Measurements from ENCODE around the gene SIK3.

The SIK3 gene

DNA sequence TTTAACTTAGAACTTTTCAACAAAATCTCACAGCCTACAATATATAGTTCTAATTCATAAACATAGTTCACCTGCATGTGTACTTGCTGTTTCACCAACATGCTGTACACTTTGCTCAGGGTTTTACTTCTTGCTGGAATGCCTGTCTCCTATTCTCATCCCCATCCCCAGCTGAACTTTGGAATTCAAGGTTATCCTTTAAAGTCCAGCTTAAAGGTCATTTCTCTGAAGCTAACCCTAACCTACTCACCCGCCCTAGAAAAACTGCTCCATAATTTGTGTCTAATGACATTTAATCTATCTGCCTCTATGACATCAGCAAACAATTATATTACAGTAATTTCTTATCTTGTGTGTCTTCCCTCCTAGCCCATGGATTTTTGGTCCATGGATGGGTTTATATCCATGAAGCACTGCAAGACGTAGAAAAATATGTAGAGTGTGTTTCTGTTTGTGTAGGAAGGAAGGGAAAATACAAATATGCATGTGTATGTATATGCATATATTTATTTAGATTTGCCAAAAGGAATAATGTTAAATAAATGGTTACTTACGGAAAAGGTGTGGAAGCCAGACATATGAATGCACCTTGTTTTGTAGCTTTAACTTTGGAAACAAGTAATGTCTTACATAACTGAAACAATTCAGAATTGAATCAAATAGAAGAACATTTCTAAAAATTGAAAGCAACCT lies 161.3 kb downstream of the SIK3 start:
- no peak for FAIRE-seq
- no peak for DNase-seq (ENCODE audit: insufficient read length, low spot score)

DNA sequence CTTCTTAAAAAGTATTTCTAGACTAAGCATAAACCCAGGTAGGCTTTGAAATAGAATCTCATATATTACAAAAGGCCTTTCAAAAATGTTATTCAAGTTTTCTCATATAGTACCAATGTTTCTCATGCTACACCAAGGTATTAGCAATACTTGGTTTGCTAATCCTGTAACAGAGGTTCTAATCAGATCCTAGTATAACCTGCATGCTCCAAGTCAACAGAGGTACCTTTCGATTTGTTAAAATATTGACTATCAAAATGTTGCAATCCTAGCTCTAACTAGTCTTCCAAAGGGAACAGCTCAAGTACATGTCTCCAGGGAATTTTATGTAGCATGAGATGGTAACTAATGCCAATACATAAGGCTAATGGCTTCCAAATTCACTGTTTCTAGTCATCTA lies 162.7 kb downstream of the SIK3 start:
- FAIRE-seq = no peak
- DNase-seq (ENCODE audit: insufficient read length, low spot score) = no peak

DNA sequence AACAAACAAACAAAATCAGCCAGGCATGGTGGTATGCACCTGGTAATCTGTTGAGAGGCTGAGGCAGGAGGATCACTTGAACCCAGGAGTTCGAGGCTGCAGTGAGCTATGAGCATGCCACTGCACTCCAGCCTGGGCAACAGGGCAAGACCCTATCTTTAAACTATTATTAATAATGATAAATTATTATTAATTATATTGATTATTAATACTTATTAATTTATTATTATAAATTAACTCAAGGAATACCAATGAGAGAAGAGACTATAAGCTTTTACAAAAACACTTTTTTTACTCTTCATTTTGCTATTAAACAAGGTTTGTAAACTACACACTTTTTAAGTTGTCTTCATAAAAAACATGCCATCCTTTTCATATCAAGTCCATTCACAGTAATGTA lies 163.1 kb downstream of the SIK3 start:
- DNase-seq (ENCODE audit: insufficient read length, low spot score) (no peak), FAIRE-seq (no peak)

DNA sequence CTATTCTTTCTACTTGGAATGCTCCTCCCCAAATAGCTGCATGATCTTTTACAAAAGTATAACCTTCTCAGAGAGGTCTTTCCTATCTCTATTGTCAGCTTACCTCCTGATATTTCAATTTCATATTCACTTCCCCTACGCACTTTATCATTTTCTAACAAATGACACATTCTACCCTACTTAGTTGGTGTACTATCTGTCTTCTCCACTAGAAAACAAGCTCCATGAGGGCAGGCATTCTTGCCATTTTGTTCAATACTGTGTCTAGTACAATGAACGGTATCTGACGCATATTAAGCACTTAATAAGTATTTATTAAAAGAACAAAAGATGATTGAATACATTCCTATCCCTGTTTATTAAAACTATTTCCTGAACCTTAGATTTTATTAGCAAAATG lies 164.3 kb downstream of the SIK3 start:
- DNase-seq (ENCODE audit: insufficient read length, low spot score) = no peak
- FAIRE-seq = peak; percentile 64

DNA sequence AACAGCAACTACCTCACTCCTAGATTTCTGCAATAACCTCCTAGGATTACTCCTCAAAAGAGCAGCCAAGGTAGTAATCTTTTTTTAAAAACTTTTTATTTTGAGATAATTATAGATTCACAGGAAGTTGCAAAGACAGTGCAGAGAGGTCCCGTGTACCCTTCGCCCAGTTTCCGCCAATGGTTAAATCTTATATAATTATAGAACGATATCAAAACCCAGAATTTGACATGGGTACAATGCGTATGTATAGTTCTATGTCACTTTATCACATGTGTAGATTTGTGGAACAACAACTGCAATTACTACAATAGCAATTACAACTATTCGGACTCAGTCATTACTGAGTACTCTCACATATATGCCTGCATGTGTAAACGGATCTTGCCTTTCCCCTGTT lies 166.0 kb downstream of the SIK3 start:
- DNase-seq (ENCODE audit: insufficient read length, low spot score) = no peak

GRCh38 chr11:116931206-116931953 lies 166.8 kb downstream of the SIK3 start:
- DNase-seq (ENCODE audit: insufficient read length, low spot score) = no peak
- FAIRE-seq = peak; percentile 89

More for the DNA sequence above, 166.0 kb downstream of the SIK3 start:
- FAIRE-seq = no peak

DNA sequence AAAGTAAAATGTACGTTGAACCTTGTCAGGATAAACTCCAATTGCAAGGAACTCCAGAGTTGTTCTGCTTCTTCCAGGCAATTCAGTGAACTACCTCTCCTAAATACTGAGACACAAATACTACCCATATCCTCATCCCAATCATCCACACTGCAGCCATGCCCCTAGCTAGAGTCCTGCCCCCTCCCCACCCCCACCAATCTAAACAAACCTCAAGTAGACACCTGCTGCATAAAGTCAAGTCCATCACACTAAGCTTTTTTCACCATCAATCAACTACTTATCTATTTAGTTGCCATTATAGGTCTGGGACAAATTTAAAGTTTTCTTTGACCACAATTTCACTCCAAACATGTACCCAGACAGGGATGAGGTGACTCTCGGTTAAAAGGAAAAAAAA lies 167.6 kb downstream of the SIK3 start:
- DNase-seq (ENCODE audit: insufficient read length, low spot score) = no peak
- peak; percentile 39 for FAIRE-seq

DNA sequence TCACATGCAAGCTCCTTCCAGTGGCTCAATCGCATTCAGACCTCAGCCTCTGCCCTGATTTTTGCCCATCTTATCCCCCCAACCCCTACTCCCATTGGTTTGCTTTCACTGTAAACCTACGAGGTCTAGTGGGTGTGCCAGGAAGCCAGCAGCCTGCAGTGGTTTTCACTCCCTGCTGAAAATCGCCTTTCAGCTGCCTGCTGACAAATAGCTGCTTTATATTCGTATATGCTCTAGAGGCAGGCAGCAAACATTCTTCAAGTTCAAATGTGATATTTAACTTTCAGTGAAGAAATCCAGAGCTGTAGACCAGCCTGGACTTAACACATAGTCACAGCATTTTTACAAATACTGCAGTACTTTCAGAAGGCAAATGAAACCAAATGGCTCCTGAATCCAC lies 168.1 kb downstream of the SIK3 start:
- FAIRE-seq = peak; percentile 84

GRCh38 chr11:116929414-116930090 lies 168.7 kb downstream of the SIK3 start:
- DNase-seq (ENCODE audit: insufficient read length, low spot score) (no peak), FAIRE-seq (peak; percentile 64)

More for the DNA sequence above, 168.1 kb downstream of the SIK3 start:
- no peak for DNase-seq (ENCODE audit: insufficient read length, low spot score)

DNA sequence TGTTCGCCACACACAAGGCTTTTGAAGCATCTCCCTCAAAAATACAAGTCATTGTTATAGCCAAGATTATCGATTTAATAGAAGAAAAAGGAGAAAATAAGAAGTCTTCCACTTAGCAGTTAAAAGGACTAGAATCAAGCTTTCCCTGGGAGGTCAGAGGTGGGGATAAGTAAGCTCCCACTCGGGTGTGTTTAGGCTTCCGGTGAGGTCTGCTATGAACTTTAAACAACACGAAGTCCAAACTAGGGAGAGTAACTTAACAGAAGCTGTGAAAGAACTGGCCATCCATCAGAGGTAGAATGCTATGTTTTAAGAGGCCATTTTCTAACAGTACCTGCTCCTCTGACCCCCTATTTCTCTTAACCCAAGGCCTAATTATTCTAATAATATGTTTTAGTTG lies 169.4 kb downstream of the SIK3 start:
- FAIRE-seq (no peak), DNase-seq (ENCODE audit: insufficient read length, low spot score) (no peak)

- DNase-seq (ENCODE audit: insufficient read length, low spot score) = peak; percentile 32
- peak; percentile 95 for FAIRE-seq
These were observed 170.0 kb downstream of the SIK3 start for GRCh38 chr11:116928102-116928777.

GRCh38 chr11:116927163-116927974 lies 170.9 kb downstream of the SIK3 start:
- no peak for DNase-seq (ENCODE audit: insufficient read length, low spot score)
- FAIRE-seq = peak; percentile 80

DNA sequence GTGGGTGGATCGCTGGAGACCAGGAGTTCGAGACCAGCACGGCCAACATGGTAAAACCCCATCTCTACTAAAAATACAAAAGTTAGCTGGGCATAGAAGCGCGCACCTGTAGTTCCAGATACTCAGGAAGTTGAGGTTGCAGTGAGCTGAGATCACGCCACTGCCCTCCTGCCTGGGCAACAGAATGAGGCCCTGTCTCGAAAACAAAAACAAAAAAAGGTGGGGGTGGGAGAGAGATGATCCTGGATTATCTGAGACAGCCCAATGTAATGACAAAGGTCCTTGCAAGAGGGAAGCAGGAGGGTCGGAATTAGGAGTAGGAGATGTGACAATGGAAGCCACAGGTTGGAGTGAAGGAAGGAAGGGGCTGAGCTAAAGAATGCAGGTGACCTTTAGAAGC lies 173.2 kb downstream of the SIK3 start:
- FAIRE-seq (peak; percentile 91), DNase-seq (ENCODE audit: insufficient read length, low spot score) (no peak)

GRCh38 chr11:116918925-116919655 lies 179.1 kb downstream of the SIK3 start:
- DNase-seq (ENCODE audit: insufficient read length, low spot score) = no peak

DNA sequence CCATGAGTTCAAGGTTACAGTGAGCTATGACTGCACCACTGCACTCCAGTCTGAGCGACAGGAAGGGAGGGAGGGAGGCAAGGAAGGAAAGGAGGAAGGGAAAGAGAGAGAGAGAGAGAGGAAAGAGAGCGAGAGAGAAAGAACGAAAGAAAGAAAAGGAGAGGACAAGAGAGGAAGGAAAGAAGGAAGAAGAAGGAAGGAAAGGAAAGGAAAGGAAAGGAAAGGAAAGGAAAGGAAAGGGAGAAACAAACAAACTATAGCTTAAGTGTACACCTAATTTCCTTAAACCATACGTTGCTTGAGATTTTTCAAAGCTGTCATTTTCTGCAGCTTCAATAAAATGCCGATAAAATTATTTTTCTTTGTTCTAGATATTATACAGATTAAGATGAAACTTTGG lies 180.6 kb downstream of the SIK3 start:
- no peak for FAIRE-seq

More at GRCh38 chr11:116918925-116919655, 179.1 kb downstream of the SIK3 start:
- no peak for FAIRE-seq

DNA sequence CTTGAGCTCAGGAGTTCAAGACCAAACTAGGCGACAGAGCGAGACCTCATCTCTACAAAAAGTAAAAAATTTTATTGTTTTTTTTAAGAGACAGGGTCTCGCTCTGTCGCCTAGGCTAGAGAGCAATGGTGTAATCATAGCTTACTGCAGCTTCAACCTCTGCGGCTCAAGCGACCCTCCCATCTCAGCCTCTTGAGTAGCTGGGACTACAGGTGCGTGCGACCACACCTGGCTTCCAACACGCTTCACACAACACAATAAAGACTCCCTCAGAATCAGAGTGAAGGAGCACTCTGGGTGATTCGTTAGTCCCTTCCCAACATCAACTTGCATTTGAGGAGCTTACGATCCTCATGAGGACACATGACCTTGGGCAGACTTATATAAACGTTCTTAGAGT lies 181.3 kb downstream of the SIK3 start:
- no peak for DNase-seq (ENCODE audit: insufficient read length, low spot score)
- FAIRE-seq = peak; percentile 59

More for the DNA sequence above, 180.6 kb downstream of the SIK3 start:
- DNase-seq (ENCODE audit: insufficient read length, low spot score) = no peak

GRCh38 chr11:116916052-116916451 lies 182.2 kb downstream of the SIK3 start:
- no peak for FAIRE-seq
- DNase-seq (ENCODE audit: insufficient read length, low spot score) = no peak

DNA sequence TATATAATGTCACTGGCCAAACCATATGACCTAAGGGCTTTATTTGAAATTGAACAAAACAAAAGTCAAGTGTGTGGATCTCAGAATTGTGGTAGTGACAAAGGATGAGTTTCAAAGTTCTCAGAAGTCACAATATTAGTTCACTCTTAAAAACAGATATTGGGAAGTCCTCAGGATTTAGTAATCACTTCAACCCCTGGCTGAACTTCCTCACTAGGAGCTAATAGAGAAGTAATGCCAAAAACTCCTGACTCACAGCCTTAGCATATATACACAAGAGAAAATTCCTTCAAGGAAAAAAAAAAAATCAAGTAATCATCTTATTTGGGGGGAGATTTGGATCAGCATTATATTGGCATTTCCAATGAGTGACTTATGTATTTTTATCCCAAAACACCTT lies 185.2 kb downstream of the SIK3 start:
- no peak for DNase-seq (ENCODE audit: insufficient read length, low spot score)
- FAIRE-seq = no peak

DNA sequence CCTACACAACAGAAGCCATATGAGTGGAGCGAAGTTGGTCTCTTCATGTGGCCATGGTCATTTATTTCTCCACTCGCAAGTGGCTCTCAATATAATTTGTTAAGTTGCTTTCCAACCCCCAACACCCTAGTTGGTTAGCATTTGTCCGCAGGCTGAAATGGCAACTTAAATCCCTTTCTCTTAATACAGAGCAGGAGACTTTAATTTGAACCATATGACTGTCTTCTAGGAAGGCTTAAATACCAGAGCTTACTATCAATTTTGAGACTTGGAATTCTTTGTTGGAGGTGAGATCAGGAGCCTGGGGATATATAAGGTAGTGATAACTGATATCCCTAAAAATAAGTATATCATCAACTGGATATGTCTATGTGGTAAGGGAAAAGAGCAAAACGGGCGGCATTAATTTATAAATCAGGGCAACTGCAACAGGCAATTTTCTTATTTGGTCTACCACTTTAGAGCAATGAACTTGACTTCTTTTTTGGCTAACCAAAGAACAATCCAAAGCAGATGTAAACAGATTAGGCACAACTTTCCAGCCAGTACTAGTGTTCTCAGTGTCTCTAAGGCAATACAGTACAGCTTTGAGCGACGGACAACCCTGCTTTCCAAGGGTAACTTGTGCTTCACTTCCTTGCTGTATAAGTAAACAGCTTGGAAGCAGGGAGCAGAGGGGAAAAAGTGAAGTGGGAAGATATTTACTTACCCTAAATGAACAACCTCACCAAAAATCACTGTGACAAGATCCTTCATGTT lies 186.1 kb downstream of the SIK3 start:
- DNase-seq (ENCODE audit: insufficient read length, low spot score) = no peak
- no peak for FAIRE-seq

Data from GM19239 (cell line).